Sigmoid colon (tissue), 7 donors: ENCODE results near the gene PSMG4. TPM values are rescaled to one million over a fixed set of nuclear protein-coding genes. Genes with fewer than 3 reads are reported as not detected.

ENCODE experiments used
- DNase-seq: peaks from one replicate; pipeline ENCODE4 v3.0.0-alpha.2; 2019
- H3K27ac ChIP-seq, 4 donors: fragments of 200-600 bp; sonication (generic); one replicate each; pipeline ENCODE4 v1.5.1; 2016 to 2019; ENCODE audit warnings: mild to moderate bottlenecking in 1 of 4
- H3K27me3 ChIP-seq, 3 donors: fragments of 200-600 bp; sonication (generic); one replicate each; pipeline ENCODE4 v1.5.1; 2019; ENCODE audit warnings: mild to moderate bottlenecking in 1 of 3
- H3K36me3 ChIP-seq, 4 donors: fragments of 200-600 bp; sonication (generic); one replicate each; pipeline ENCODE4 v1.5.1; 2016 to 2019
- H3K4me1 ChIP-seq, 4 donors: fragments of 200-600 bp; sonication (generic); one replicate each; pipeline ENCODE4 v1.5.1; 2017 to 2019
- H3K4me3 ChIP-seq, 4 donors: fragments of 200-600 bp; sonication (generic); one replicate each; pipeline ENCODE4 v1.5.1; 2017 to 2019; ENCODE audit warnings: mild to moderate bottlenecking in 2 of 4, moderate library complexity in 1 of 4
- H3K9me3 ChIP-seq, 4 donors: fragments of 200-600 bp in 3 of 4; sonication (generic) in 3 of 4; one replicate each; pipeline versions ENCODE4 v1.5.1 to v1.6.1; 2013 to 2019
- EP300 ChIP-seq, 4 donors: sonication (generic); formaldehyde crosslinking; IDR thresholded peaks; one replicate each; pipeline ENCODE4 v1.6.1; 2017; ENCODE audit warnings: antibody characterized with exemption in 4 of 4
- POLR2A ChIP-seq, 2 donors: fragments of 450-650 bp; IDR thresholded peaks; one replicate each; pipeline ENCODE4 v1.6.1; 2016; ENCODE audit warnings: antibody characterized with exemption in 2 of 2, mild to moderate bottlenecking in 2 of 2, moderate library complexity in 2 of 2
- POLR2AphosphoS5 ChIP-seq, 4 donors: sonication (generic); formaldehyde crosslinking; IDR thresholded peaks; one replicate each; pipeline ENCODE4 v1.6.1; 2017; ENCODE audit warnings: antibody characterized with exemption in 4 of 4
- WGBS, 2 donors: extraction: QIAGEN DNeasy Blood & Tissue Kit; methylation state at CpG; one replicate each; pipeline ENCODE4 v1.1.7; 2013; 5-methylcytosine and 5-hydroxymethylcytosine counted together
- intact Hi-C: fragments of 100-400 bp; cut with DNase I; formaldehyde crosslinking; loops from one replicate; pipeline ENCODE4 v1.15.1; 2023
- polyA plus RNA-seq, 3 donors: library from polyadenylated mRNA; stranded (reverse); fragments of 200-250 nt; gene quantifications; one replicate each; pipeline ENCODE4 v1.2.3, GENCODE V29; 2013
- total RNA-seq, 4 donors: library from RNA; depleted of rRNA; stranded (reverse); fragments of >200 nt; gene quantifications; one replicate each; pipeline ENCODE4 v1.1.0, GENCODE V29; 2016
- TF ChIP-seq, protein P1 (sequence below), 4 experiments: fragments of 450-650 bp in 3 of 4; fragments of 200-600 bp in 1 of 4; IDR thresholded peaks; one replicate each; pipeline ENCODE4 v1.5.1; 2016 to 2019; ENCODE audit warnings: antibody characterized with exemption in 4 of 4, mild to moderate bottlenecking in 3 of 4, moderate library complexity in 2 of 4
- donor health status: healthy with polysubstance abuse.
- donor health status: Bipolar disorder and iron deficiency.
- donor health status: healthy.

Gene PSMG4
- total and polyA plus RNA-seq, 7 donors: 14.6 to 39.0 (median 30.0) TPM

DNA sequence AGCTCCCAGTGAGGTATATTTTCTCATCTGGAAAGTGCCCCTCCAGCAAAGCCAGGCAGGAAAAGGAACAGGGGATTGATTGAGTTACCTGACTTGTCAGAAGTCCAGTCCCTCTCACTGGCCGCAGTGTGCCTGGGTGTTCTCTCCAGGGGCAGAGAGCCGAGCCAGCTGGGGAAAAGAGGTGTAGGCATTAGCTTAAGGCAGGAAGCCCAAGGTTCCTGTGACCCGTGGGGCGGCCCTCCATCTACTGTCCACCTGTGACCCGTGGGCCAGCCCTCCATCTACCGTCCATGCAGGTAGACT, 2.7 kb downstream of the PSMG4 start:
- no peak for DNase-seq
- H3K27ac ChIP-seq: no peak overlapping the region
- no peaks in the 10 kb centered on the region for H3K9me3 ChIP-seq
- intact Hi-C loops: no loop called here
- TF ChIP-seq EP300 (IDR thresholded peaks at IDR 0.05) (no peak), POLR2AphosphoS5 (IDR thresholded peaks at IDR 0.05) (no peak), POLR2A (IDR thresholded peaks at IDR 0.05) (no peak)
- TF ChIP-seq, protein P1, sequence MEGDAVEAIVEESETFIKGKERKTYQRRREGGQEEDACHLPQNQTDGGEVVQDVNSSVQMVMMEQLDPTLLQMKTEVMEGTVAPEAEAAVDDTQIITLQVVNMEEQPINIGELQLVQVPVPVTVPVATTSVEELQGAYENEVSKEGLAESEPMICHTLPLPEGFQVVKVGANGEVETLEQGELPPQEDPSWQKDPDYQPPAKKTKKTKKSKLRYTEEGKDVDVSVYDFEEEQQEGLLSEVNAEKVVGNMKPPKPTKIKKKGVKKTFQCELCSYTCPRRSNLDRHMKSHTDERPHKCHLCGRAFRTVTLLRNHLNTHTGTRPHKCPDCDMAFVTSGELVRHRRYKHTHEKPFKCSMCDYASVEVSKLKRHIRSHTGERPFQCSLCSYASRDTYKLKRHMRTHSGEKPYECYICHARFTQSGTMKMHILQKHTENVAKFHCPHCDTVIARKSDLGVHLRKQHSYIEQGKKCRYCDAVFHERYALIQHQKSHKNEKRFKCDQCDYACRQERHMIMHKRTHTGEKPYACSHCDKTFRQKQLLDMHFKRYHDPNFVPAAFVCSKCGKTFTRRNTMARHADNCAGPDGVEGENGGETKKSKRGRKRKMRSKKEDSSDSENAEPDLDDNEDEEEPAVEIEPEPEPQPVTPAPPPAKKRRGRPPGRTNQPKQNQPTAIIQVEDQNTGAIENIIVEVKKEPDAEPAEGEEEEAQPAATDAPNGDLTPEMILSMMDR (IDR thresholded peaks at IDR 0.05): no peak
- H3K36me3 ChIP-seq: peaks cover 0 to 17% (median 5%) of the 10 kb centered on the region in 4 donors
- no peaks in the 10 kb centered on the region for H3K27me3 ChIP-seq
- 74 to 94% methylated on average over 6 of the region's 6 CpGs for WGBS, 2 donors
- H3K4me3 ChIP-seq: no peak overlapping the region
- H3K4me1 ChIP-seq: peaks cover 0 to 48% (median 37%) of the 10 kb centered on the region in 4 donors

- Histone ChIP-seq H3K36me3 (peaks cover 0 to 17% (median 5%) of the 10 kb centered on the region in 4 donors), H3K4me1 (peaks cover 0 to 48% (median 37%) of the 10 kb centered on the region in 4 donors), H3K27me3 (no peaks in the 10 kb centered on the region), H3K4me3 (no peak overlapping the region), H3K9me3 (no peaks in the 10 kb centered on the region), H3K27ac (no peak overlapping the region)
- intact Hi-C loops: no loop called here
- 69 to 77% methylated on average over 8 of the region's 8 CpGs for WGBS, 2 donors
- TF ChIP-seq POLR2A (IDR thresholded peaks at IDR 0.05) (no peak), POLR2AphosphoS5 (IDR thresholded peaks at IDR 0.05) (no peak), EP300 (IDR thresholded peaks at IDR 0.05) (no peak)
- TF ChIP-seq, protein P1 (IDR thresholded peaks at IDR 0.05): no peak
- DNase-seq: no peak
Measured at GRCh38 chr6:3261921-3262320, 3.2 kb downstream of the PSMG4 start.

DNA sequence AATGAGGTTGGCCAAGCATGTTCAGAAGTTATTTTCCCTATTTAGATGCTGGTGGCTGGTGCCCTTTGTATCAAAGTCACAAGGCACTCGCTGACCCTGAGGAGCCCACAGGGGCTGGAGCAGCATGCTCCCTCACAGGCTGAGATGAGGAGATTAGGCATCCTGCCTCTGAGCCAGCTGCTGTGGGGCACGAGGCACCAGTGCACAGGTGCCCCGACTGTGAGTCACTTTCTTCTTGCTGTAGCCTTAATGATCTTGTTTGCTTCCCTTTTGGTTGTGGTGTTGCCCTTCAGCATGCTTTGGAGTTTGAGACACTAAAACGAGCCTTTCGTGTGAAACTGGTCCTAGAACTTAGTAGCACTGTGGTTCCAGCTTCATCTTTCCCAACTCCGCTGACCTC, 4.3 kb downstream of the PSMG4 start:
- no peak overlapping the region for H3K4me3 ChIP-seq
- H3K27me3 ChIP-seq: no peaks in the 10 kb centered on the region
- no peak overlapping the region for H3K27ac ChIP-seq
- no peaks in the 10 kb centered on the region for H3K9me3 ChIP-seq
- H3K4me1 ChIP-seq: peaks cover 0 to 46% (median 37%) of the 10 kb centered on the region in 4 donors
- peaks cover 0 to 18% (median 5%) of the 10 kb centered on the region in 4 donors for H3K36me3 ChIP-seq
- intact Hi-C loops: no loop called here
- 75 to 82% methylated on average over 6 of the region's 6 CpGs for WGBS, 2 donors
- DNase-seq: no peak
- TF ChIP-seq EP300 (IDR thresholded peaks at IDR 0.05): no peak
- TF ChIP-seq, protein P1 (IDR thresholded peaks at IDR 0.05): no peak
- no peak for TF ChIP-seq POLR2AphosphoS5 (IDR thresholded peaks at IDR 0.05)
- no peak for TF ChIP-seq POLR2A (IDR thresholded peaks at IDR 0.05)

DNA sequence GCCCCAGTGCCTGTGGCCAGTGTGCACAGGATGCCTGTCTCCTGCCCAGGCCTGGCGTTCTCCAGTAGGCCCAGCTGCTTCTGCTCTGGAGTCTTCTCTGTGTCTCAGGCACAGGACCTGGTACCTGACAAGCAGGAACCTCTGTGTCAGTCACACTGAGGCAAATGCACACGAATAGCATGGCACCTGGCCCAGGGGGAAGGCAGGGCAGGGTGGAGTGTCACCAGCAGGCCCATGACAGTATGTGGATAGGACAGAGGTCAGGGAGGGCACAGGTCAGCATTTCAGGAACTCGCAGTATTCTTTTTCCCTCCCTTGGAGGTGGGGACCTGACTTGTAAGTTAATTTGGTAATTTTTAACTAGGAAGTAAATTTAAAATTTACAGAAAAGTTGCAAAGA, 5.6 kb downstream of the PSMG4 start:
- intact Hi-C loops: no loop called here
- Histone ChIP-seq H3K4me3 (no peak overlapping the region), H3K9me3 (no peaks in the 10 kb centered on the region), H3K27ac (no peak overlapping the region), H3K36me3 (peaks cover 0 to 31% (median 8%) of the 10 kb centered on the region in 4 donors), H3K27me3 (no peaks in the 10 kb centered on the region), H3K4me1 (peaks cover 0 to 40% (median 31%) of the 10 kb centered on the region in 4 donors)
- DNase-seq: no peak
- TF ChIP-seq POLR2AphosphoS5 (IDR thresholded peaks at IDR 0.05): no peak
- no peak for TF ChIP-seq EP300 (IDR thresholded peaks at IDR 0.05)
- TF ChIP-seq, protein P1 (IDR thresholded peaks at IDR 0.05): no peak
- no peak for TF ChIP-seq POLR2A (IDR thresholded peaks at IDR 0.05)
- 71 to 86% methylated on average over 3 of the region's 3 CpGs for WGBS, 2 donors

GRCh38 chr6:3265671-3266070, 6.9 kb downstream of the PSMG4 start:
- H3K4me1 ChIP-seq: peaks cover 0 to 28% (median 22%) of the 10 kb centered on the region in 4 donors
- peaks cover 0 to 44% (median 8%) of the 10 kb centered on the region in 4 donors for H3K36me3 ChIP-seq

More at GRCh38 chr6:3265671-3266070, 6.9 kb downstream of the PSMG4 start:
- DNase-seq: no peak
- TF ChIP-seq EP300 (IDR thresholded peaks at IDR 0.05): no peak
- intact Hi-C loops: no loop called here
- no peaks in the 10 kb centered on the region for H3K9me3 ChIP-seq
- no peak overlapping the region for H3K4me3 ChIP-seq
- H3K27me3 ChIP-seq: no peaks in the 10 kb centered on the region
- H3K27ac ChIP-seq: peak overlapping the region in 1 of 4 donors; percentile 7
- WGBS, 2 donors: 60 to 66% methylated on average over 9 of the region's 9 CpGs
